Ectodermal cell (in vitro differentiated cells): ENCODE results near the gene CXorf49B.

Experiments used
- H3K27ac ChIP-seq: 2 replicates; pipeline ENCODE4 v1.7.0; 2013; ENCODE audit warnings: mild to moderate bottlenecking, low read depth, low read length; ENCODE audit not compliant: insufficient read depth, poor library complexity, severe bottlenecking
- H3K27me3 ChIP-seq: 2 replicates; pipeline ENCODE4 v1.7.0; 2013; ENCODE audit warnings: mild to moderate bottlenecking, low read length; ENCODE audit not compliant: insufficient read depth, control insufficient read depth, poor library complexity, severe bottlenecking
- H3K36me3 ChIP-seq: one replicate; pipeline ENCODE4 v1.7.0; 2013; ENCODE audit warnings: low read length; ENCODE audit not compliant: control insufficient read depth, insufficient read depth
- H3K4me1 ChIP-seq: one replicate; pipeline ENCODE4 v1.7.0; 2013; ENCODE audit warnings: low read length; ENCODE audit not compliant: control insufficient read depth, insufficient read depth
- H3K4me3 ChIP-seq: 2 replicates; pipeline ENCODE4 v1.7.0; 2013; ENCODE audit warnings: low read depth, low read length, control low read depth; ENCODE audit not compliant: insufficient read depth
- H3K9me3 ChIP-seq: 2 replicates; pipeline ENCODE4 v1.7.0; 2013; ENCODE audit warnings: mild to moderate bottlenecking, low read length, moderate library complexity; ENCODE audit not compliant: control insufficient read depth
- WGBS, 2 experiments: methylation state at CpG; one replicate each; pipeline ENCODE4 v1.1.7; 2013; ENCODE audit warnings: missing lambda C conversion rate in 2 of 2; 5-methylcytosine and 5-hydroxymethylcytosine counted together

CXorf49B gene

DNA sequence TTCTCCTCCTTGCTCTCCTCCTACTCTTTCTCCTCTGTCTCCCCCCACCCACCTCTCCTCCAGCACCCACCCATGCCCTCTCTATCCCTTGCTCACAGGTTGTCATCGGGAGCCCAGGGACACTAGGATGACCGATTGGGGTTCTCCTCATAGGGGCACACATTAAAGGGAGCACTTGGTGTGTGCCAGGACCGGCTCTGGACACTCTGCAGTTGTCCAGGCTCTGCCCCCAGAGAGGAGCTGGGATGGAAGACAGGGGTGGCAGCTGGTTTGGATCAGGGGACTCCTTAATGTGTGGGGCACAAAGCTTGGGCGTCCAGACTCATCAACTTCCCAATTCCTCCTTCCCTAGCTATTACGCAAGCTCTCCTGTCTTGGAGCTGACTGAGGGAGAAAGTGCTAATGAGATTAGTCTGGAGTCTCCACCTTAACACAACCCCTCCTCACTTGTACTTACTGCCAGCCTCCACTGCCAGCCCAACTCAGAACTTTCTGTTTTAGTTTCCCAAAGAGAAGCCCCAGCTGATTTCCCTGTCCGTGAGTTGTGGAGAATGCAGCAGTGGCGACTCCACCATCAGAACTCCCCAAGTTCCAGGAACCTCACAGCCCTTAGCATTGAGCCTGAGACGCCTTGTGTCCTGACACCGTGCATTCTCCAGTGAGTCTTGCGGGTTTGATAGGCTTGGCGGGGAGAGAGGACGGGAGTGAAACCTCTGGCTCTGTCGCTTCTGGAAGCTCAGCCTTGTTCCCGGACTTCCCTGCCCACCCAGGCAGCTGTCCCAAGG lies 52.2 kb downstream of the CXorf49B start:
- Histone ChIP-seq H3K4me1 (no peaks in the 10 kb centered on the region), H3K4me3 (no peak overlapping the region), H3K36me3 (no peaks in the 10 kb centered on the region), H3K9me3 (no peaks in the 10 kb centered on the region), H3K27ac (no peak overlapping the region), H3K27me3 (no peaks in the 10 kb centered on the region)
- 91 to 92% methylated on average over 12 to 13 of the region's 14 CpGs for WGBS, 2 experiments

DNA sequence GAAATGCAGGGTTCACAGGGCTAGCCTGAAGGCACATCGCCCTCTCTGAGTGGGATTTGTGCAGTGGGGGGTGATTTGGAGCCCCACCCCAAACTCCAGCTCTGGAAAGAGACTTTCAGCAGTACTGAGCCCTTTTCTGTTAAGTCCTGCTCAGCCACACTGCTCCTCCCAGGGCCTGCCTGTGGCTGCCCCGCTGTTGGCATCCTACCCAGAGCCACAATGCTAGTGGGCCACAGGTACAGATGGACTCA lies 52.7 kb downstream of the CXorf49B start:
- no peaks in the 10 kb centered on the region for H3K36me3 ChIP-seq
- 84 to 86% methylated on average over 2 of the region's 2 CpGs for WGBS, 2 experiments
- no peak overlapping the region for H3K4me3 ChIP-seq
- no peaks in the 10 kb centered on the region for H3K9me3 ChIP-seq
- H3K27ac ChIP-seq = no peak overlapping the region
- H3K4me1 ChIP-seq = no peaks in the 10 kb centered on the region
- H3K27me3 ChIP-seq = no peaks in the 10 kb centered on the region
